Stomach smooth muscle (tissue), 2 donors: ENCODE results near the gene PLLP.
"Not testable (repeated sequence)": the region's sequence is repeated elsewhere in the genome, so short reads cannot be mapped to it uniquely, and the experiment has no call there.

Source experiments
- H3K27ac ChIP-seq: one replicate; pipeline ENCODE4 v1.7.0; 2013; ENCODE audit warnings: mild to moderate bottlenecking, low read length, inconsistent platforms
- H3K27me3 ChIP-seq, 2 donors: one replicate each; pipeline ENCODE4 v1.7.0; 2013; ENCODE audit warnings: low read length in 2 of 2; ENCODE audit not compliant: insufficient read depth in 2 of 2, control insufficient read depth in 1 of 2
- H3K36me3 ChIP-seq, 2 donors: one replicate each; pipeline ENCODE4 v1.7.0; 2013; ENCODE audit warnings: low read length in 2 of 2; ENCODE audit not compliant: control insufficient read depth in 2 of 2, insufficient read depth in 2 of 2
- H3K4me1 ChIP-seq: one replicate; pipeline ENCODE4 v1.7.0; 2013; ENCODE audit warnings: low read length; ENCODE audit not compliant: control insufficient read depth, insufficient read depth
- H3K4me3 ChIP-seq, 2 donors: one replicate each; pipeline ENCODE4 v1.7.0; 2013; ENCODE audit warnings: low read length in 2 of 2
- H3K9ac ChIP-seq, 2 donors: one replicate each; pipeline ENCODE4 v1.7.0; 2013; ENCODE audit warnings: low read length in 2 of 2, mild to moderate bottlenecking in 1 of 2
- H3K9me3 ChIP-seq, 2 donors: one replicate each; pipeline ENCODE4 v1.7.0; 2013; ENCODE audit warnings: low read length in 2 of 2; ENCODE audit not compliant: control insufficient read depth in 2 of 2
- donor health status: healthy.
- donor health status: Pancreatic carcinoma.

Gene PLLP

DNA sequence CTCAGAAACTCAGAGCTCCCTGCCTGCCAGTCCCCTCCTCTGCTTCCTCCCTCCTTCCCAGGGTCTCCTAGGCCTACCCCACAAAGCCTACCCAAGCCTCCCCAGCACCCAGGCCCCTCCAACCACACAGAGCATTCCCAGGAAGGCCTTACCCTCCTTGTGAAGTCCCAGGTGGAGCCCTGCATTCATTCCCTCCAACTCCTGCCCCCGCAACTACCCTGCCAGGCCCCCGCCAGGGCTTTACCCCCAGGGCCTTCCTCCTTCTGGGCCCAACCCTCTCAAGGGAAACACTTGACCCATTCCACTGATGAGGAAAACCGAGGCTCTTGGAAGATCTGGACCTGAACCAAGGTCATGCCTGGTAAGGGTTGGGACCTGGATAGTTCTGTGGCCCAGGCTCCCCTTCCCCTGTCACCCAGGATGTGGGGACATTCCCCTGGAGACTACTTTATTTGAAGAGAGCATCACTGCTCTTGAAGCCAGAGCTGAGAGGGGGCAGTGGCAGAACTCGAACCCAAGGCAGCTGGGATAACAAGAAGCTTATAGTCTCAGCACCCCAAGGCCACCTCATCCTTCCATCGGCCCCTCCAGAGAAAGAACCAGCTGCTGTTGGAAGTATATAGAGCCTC lies 12.5 kb downstream of the PLLP start:
- Histone ChIP-seq H3K36me3 (no peaks in the 10 kb centered on the region), H3K27ac (no peak overlapping the region), H3K27me3 (no peaks in the 10 kb centered on the region), H3K4me3 (no peak overlapping the region), H3K4me1 (no peaks in the 10 kb centered on the region), H3K9me3 (no peaks in the 10 kb centered on the region), H3K9ac (no peak overlapping the region)

DNA sequence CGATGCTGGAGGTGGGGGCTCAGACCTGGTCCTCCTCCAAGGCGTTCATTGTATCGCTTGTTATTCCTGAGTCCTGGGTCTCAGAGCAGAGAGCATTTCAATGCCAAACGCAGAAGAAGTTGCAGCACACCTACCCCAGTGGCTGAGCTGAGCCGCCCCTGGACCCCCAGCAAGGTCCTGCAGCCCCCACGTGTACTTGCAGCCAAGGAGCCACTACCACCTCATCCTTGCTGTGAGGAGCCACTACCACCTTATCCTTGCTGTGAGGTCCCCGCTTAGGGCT lies 13.5 kb downstream of the PLLP start:
- Histone ChIP-seq H3K9me3 (no peaks in the 10 kb centered on the region), H3K4me1 (no peaks in the 10 kb centered on the region), H3K4me3 (no peak overlapping the region), H3K9ac (no peak overlapping the region), H3K27me3 (no peaks in the 10 kb centered on the region), H3K27ac (no peak overlapping the region), H3K36me3 (no peaks in the 10 kb centered on the region)

DNA sequence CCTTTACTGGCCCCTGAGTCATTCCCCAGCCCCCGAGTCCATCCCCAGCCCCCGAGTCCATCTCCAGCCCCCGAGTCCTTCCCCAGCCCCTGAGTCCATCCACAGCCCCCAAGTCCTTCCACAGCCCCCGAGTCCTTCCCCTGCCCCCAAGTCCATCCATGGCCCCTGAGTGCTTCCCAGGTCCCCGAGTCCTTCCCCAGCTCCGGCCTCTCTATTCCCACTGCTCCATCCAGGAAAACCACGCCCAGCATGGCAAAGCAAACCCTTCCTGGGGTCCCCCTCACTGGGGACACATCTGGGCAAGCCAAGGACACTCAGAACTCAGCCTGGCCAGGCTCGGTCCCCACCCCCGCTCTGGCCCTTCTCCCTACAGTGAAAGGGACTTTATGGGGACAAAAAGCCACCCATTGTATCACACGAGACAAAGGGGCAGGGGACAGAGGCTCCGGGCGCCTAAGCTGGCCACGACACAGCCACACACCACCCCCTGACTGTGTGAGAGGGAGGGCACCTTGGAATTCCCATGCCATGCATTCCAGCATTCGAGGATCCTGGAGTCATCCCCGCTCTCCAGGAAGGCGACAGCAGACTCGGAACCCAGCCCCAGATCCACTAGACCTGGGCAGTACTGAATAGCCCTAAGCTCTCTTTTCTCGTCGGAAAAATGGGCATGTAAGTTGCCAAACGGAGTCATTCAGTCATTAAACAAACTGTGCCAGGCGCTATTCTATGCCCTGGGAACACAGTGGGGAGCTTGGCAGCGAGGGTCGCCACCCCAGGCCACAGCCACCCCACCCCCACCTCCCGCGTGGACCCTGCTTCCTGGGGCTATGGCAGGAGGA lies 14.0 kb downstream of the PLLP start:
- H3K9me3 ChIP-seq = no peaks in the 10 kb centered on the region
- H3K4me3 ChIP-seq = no peak overlapping the region
- no peak overlapping the region for H3K27ac ChIP-seq
- H3K4me1 ChIP-seq = no peaks in the 10 kb centered on the region
- no peak overlapping the region for H3K9ac ChIP-seq
- no peaks in the 10 kb centered on the region for H3K36me3 ChIP-seq
- H3K27me3 ChIP-seq = no peaks in the 10 kb centered on the region

DNA sequence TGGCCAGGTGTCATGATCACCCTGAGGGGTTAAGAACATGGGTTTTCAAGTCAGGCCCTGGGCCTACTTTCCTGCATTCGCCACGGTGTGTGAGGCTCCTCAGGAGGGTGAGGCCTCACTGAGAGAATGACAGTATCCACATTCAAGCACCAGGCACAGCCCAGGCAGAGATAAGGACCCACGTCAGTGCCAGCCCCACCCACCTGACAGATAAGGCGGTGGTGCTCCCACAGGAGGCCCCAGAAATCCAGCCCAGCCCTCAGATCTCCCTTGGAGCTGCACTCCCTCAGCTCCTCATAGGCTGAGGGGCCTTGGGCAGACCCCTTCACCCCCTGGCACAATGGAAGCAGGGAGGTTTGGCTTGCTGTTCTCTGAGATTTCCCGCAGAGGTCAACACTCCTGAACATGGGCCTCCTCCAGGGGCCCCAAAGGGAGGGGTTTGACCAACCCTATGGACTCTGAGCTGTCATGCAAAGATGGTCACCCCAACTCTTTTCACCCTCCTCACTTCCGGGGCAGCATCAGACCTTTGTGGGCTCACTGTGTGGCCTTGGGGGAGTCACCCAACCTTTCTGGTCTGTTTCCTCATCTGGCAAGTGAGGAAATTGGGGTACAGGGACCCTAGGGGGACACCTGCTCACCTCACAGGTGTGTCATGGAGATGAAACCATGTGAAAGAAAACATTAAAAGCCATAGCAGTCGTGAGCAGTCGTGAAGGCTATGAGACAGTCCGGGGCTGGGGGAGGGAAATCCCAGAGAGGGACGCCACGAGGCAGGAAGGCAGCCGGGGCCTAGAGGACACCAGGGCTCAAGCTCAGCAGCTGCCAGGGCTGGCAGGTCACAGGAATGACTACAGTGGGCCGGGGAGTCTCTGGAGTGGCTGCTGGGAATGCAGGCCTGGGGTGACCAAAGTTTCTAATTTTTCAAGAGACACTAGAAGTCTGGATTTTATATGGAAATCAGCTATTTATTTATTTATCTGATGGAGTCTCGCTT lies 15.4 kb downstream of the PLLP start:
- Histone ChIP-seq H3K27ac (no peak overlapping the region), H3K9ac (no peak overlapping the region), H3K4me3 (no peak overlapping the region), H3K9me3 (no peaks in the 10 kb centered on the region), H3K27me3 (no peaks in the 10 kb centered on the region), H3K4me1 (no peaks in the 10 kb centered on the region), H3K36me3 (no peaks in the 10 kb centered on the region)

DNA sequence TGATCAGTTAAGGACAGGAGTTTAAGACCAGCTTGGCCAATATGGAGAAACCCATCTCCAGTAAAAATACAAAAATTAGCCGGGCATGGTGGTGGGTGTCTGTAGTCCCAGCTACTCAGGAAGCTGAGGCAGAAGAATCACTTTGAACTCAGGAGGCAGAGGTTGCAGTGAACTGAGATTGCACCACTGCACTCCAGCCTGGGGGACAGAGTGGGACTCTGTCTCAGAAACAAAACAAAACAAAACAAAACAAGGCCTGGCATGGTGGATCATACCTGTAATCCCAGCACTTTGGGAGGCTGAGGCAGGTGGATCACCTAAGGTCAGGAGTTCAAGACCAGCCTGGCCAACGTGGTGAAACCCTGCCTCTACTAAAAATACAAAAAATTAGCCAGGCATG lies 17.1 kb downstream of the PLLP start:
- H3K36me3 ChIP-seq, H3K4me3 ChIP-seq, H3K9ac ChIP-seq, H3K27me3 ChIP-seq, H3K9me3 ChIP-seq, H3K27ac ChIP-seq, H3K4me1 ChIP-seq: not testable (repeated sequence)

DNA sequence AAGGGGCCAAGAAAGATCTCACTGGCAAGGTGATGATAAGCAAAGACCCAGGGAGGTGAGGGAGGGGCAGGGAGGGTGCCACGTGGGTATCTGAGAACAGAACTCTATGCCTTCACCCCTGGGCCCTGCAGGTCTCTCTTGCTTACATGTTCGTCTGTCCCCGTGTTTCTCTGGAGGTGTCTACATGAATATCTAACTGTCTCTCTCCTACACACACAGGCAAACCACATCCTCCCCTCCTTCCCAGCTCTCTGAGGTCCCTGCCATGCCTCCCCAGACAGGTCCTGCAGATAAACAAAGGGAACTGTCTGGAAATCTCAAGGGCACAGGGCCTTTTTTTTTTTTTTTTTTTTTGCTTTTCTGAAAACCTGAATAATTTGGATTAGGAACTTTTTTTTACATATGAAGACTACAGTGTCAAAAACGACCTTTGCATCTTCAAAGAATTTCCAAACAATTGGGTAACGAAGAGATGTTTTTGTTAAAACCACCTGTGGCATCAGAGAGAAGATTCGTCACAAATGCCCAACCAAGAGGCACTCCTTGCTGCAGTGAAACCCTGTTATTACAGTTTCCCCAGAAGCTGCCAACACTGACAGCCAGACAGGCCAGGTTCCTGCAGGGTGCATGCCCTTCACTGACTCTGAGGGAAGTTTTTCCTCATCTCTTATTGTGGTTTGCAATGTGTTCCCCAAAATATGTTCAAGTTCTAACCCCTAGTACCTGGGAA lies 17.8 kb downstream of the PLLP start:
- Histone ChIP-seq H3K4me1 (no peaks in the 10 kb centered on the region), H3K27me3 (no peaks in the 10 kb centered on the region), H3K36me3 (no peaks in the 10 kb centered on the region), H3K9me3 (no peaks in the 10 kb centered on the region), H3K4me3 (peak overlapping the region in 1 of 2 donors; percentile 8), H3K9ac (no peak overlapping the region), H3K27ac (no peak overlapping the region)

DNA sequence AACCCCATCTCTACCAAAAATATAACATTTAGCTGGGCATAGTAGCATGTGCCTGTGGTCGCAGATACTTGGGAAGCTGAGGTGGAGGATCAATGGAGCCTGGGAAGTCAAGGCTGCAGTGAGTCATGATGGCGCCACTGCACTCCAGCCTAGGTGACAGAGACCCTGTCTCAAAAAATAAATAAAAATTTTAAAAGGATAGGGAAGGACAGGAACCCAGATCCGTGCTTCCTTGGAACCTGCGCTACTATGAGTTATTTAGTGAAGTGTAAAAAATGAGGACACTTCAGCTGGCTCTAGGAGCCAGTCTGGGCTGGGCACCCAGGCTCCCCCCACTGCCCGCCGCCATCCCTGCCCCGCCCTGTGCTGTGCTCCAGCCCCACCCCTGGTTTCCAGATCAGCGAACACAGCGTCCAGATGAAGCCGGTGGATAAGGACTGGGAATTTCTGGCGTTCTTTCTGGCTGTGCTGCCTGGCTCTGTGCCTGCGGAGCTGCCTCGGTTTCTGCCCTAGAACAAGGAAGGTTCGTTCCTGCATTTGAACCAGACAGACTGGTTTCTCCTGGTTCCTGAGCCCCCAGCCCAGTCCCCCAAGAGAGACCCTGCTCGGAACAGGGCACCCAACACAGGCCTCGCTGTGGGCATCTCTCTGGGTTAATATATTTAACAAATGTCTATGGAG lies 18.5 kb downstream of the PLLP start:
- Histone ChIP-seq H3K4me1 (no peaks in the 10 kb centered on the region), H3K27me3 (no peaks in the 10 kb centered on the region), H3K9ac (no peak overlapping the region), H3K36me3 (no peaks in the 10 kb centered on the region), H3K27ac (no peak overlapping the region), H3K4me3 (peak overlapping the region in 1 of 2 donors; percentile 8), H3K9me3 (no peaks in the 10 kb centered on the region)

DNA sequence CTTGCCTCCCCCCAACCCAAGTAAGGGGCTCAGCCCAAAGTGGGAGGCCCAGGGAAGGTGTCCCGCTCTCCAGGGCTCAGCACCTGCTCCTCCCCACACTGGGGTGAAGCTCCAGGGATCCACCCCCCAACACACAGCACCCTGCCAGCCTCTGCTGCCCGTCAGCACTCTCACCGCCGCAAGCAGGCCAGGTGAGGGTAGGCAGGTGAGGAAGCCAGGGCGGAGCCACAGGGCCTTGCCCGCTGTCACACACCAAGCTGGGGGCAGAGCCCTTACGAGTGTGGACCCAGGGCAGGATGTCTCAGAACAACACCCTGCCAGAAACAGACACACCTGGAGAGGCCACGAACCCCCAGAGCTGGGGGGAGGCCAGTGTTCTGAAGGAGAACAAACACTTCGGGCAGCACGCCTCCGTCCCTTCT lies 19.5 kb downstream of the PLLP start:
- Histone ChIP-seq H3K4me1 (peaks cover 6% of the 10 kb centered on the region), H3K27me3 (no peaks in the 10 kb centered on the region), H3K4me3 (no peak overlapping the region), H3K27ac (no peak overlapping the region), H3K36me3 (no peaks in the 10 kb centered on the region), H3K9me3 (no peaks in the 10 kb centered on the region), H3K9ac (no peak overlapping the region)

DNA sequence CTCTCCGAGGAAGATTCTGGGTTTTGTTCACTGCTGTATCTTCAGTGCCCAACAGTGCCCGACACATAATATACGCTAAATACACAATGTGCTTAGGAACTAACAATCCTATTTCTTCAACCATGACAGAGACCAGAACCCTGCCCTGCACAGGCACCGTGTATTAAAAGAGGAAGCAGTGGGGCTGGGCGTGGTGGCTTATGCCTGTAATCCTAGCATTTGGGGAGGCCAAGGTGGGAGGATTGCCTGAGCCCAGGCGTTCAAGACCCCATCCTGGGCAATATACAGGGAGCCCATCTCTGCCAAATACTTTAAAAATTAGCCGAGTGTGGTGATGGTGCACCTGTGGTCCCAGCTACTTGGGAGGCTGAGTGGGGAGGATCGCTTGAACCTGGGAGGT lies 20.1 kb downstream of the PLLP start:
- H3K9ac ChIP-seq = no peak overlapping the region

More for the DNA sequence above, 20.1 kb downstream of the PLLP start:
- no peak overlapping the region for H3K4me3 ChIP-seq
- no peaks in the 10 kb centered on the region for H3K36me3 ChIP-seq
- H3K4me1 ChIP-seq = peaks cover 7% of the 10 kb centered on the region
- H3K9me3 ChIP-seq = no peaks in the 10 kb centered on the region
- no peaks in the 10 kb centered on the region for H3K27me3 ChIP-seq
- H3K27ac ChIP-seq = no peak overlapping the region
